Activated CD4-positive, alpha-beta memory T cell treated with anti-CD3 and anti-CD28 coated beads, Interleukin-2, amount 10 ng/mL, durations not matched to agents 7 days and 5 days (primary cell): Measurements from ENCODE around the gene PLA2G2F. TPM values are rescaled to one million over a fixed set of nuclear protein-coding genes. Genes with fewer than 3 reads are reported as not detected.

Experiments used
- CTCF ChIA-PET: fragments of 350-600 bp; sonication (Branson Sonifier 250); formaldehyde crosslinking; loops from one replicate; lab custom pipeline; 2021; ENCODE audit warnings: antibody characterized with exemption, inconsistent platforms; lab: Charles Lee
- POLR2A ChIA-PET: fragments of 350-600 bp; sonication (Branson Sonifier 250); formaldehyde crosslinking; loops from one replicate; lab custom pipeline; 2021; ENCODE audit warnings: antibody characterized with exemption; lab: Charles Lee
- DNase-seq: peaks from one replicate; pipeline ENCODE4 v3.0.0-alpha.2; 2020
- H3K27ac Mint-ChIP-seq: one replicate; pipeline ENCODE4 v1.8.0; 2021; ENCODE audit warnings: mild to moderate bottlenecking, mixed read lengths
- H3K27me3 Mint-ChIP-seq: one replicate; pipeline ENCODE4 v1.8.0; 2021; ENCODE audit warnings: mixed read lengths
- H3K36me3 Mint-ChIP-seq: one replicate; pipeline ENCODE4 v1.8.0; 2021; ENCODE audit warnings: low read depth, mixed read lengths
- H3K4me1 Mint-ChIP-seq: one replicate; pipeline ENCODE4 v1.8.0; 2021; ENCODE audit warnings: mixed read lengths
- H3K4me3 Mint-ChIP-seq: one replicate; pipeline ENCODE4 v1.8.0; 2021; ENCODE audit warnings: mild to moderate bottlenecking, mixed read lengths
- H3K9me3 Mint-ChIP-seq: one replicate; pipeline ENCODE4 v1.8.0; 2021; ENCODE audit warnings: mixed read lengths
- total RNA-seq, 2 experiments: library from RNA; stranded (reverse); gene quantifications; one replicate each; pipeline ENCODE4 v1.2.3, GENCODE V29; 2021

Gene PLA2G2F
- total RNA-seq, 2 experiments from 2014 or later, result not detected

DNA sequence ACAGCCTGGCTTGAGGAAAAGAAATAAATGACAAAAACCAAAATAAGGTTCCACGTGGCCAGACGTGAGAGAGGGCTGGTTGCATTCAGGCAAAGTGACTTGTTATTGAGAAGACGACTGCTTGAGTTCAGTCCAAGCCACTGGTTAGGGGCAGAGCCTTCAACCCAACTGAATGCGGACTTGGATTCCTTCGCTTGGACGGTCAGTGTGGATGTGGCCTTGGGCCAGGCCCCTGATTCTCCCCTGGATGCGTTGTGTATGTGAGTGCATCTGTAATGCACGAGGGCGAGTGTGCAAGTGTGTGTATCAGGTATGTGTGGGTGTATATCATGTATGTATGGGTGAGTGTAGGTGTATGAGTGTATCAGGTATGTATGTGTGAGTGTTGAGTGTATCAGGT, 1.9 kb downstream of the PLA2G2F start:
- H3K36me3 Mint-ChIP-seq, result no peaks in the 10 kb centered on the region
- no peak overlapping the region for H3K4me3 Mint-ChIP-seq
- H3K27ac Mint-ChIP-seq, result no peak overlapping the region
- POLR2A ChIA-PET, result no interaction called here
- no peaks in the 10 kb centered on the region for H3K4me1 Mint-ChIP-seq
- H3K27me3 Mint-ChIP-seq, result peaks cover under 1% of the 10 kb centered on the region
- CTCF ChIA-PET, result no interaction called here
- H3K9me3 Mint-ChIP-seq, result no peaks in the 10 kb centered on the region
- no peak for DNase-seq

DNA sequence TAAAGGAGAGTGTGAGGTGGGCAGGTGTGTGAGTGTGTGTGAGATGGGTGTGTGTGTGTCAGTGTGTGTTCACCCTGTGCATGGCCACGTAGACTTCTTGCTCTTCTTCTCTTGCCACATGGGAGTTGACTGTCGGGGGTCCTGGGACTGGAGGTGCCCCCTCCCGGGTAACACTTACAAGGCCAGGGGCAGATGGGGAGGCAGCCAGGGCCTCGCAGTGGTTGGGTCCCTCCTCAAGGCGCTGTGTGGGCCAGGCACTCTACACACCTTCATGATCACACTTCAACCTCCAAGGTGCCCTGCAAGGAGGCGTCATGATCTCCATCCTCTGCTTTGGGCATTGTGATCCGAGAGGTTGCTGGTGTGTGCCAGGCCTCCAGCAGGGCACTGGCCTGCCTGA, 2.3 kb downstream of the PLA2G2F start:
- H3K36me3 Mint-ChIP-seq, result no peaks in the 10 kb centered on the region
- ChIA-PET CTCF (no interaction called here), POLR2A (no interaction called here)
- no peaks in the 10 kb centered on the region for H3K9me3 Mint-ChIP-seq
- no peaks in the 10 kb centered on the region for H3K27me3 Mint-ChIP-seq
- no peaks in the 10 kb centered on the region for H3K4me1 Mint-ChIP-seq
- no peak for DNase-seq
- no peak overlapping the region for H3K4me3 Mint-ChIP-seq
- H3K27ac Mint-ChIP-seq, result no peak overlapping the region

GRCh38 chr1:20142001-20142710, 3.0 kb downstream of the PLA2G2F start:
- CTCF ChIA-PET, result no interaction called here
- DNase-seq, result no peak
- Mint-ChIP-seq H3K9me3 (no peaks in the 10 kb centered on the region), H3K4me1 (no peaks in the 10 kb centered on the region), H3K4me3 (no peak overlapping the region), H3K27ac (no peak overlapping the region), H3K36me3 (no peaks in the 10 kb centered on the region), H3K27me3 (no peaks in the 10 kb centered on the region)
- POLR2A ChIA-PET, result no interaction called here

GRCh38 chr1:20143318-20143717, 4.2 kb downstream of the PLA2G2F start:
- Mint-ChIP-seq H3K4me1 (no peaks in the 10 kb centered on the region), H3K27me3 (no peaks in the 10 kb centered on the region), H3K9me3 (no peaks in the 10 kb centered on the region), H3K4me3 (no peak overlapping the region), H3K27ac (no peak overlapping the region), H3K36me3 (no peaks in the 10 kb centered on the region)
- CTCF ChIA-PET, result no interaction called here
- no peak for DNase-seq
- POLR2A ChIA-PET, result no interaction called here

DNA sequence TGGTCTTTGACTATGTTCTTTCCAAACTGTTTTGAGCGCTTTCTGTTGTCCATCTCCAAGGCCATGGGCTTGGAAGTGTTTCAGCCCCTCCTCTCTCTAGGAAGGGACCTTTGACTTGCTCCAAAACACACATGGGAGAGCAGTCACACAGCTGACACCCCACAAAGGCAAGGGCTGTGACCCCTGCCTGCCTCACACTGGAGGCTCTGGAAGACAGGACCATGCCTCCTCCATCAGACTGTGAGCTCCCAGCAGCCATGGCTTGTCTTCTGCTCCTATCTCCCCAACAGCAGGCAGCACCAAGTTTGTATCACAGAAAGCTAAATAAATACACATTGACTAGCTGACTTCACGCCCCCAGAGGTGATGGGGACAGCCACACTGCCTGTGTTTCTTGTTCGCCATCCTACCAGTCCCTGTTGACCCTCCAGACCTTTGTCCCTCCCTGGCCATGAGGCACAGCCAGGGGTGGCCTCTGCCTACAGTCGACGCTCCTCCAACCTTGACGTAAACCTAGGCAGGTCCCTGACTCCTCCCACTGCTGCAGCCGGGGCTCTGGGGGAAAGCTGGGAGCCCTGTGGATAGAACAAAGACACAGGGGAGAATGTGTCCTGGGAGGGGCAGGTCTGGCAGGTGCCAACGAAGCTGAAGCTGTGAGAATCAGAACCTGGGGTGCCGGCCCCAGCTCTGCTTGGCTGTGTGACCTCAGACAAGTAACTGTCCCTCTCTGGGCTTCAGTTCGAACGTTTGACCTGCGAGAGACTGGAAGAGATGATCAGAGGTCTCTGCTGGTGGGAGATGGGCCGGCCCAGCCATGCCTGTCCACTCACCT, 4.8 kb downstream of the PLA2G2F start:
- DNase-seq, result no peak
- Mint-ChIP-seq H3K27me3 (no peaks in the 10 kb centered on the region), H3K4me1 (no peaks in the 10 kb centered on the region), H3K27ac (no peak overlapping the region), H3K36me3 (no peaks in the 10 kb centered on the region), H3K4me3 (no peak overlapping the region), H3K9me3 (no peaks in the 10 kb centered on the region)
- CTCF ChIA-PET, result no interaction called here
- POLR2A ChIA-PET, result no interaction called here

GRCh38 chr1:20147846-20148570, 8.9 kb downstream of the PLA2G2F start:
- ChIA-PET POLR2A (no interaction called here), CTCF (no interaction called here)
- Mint-ChIP-seq H3K27me3 (no peaks in the 10 kb centered on the region), H3K4me1 (peaks cover 4% of the 10 kb centered on the region), H3K9me3 (no peaks in the 10 kb centered on the region), H3K4me3 (no peak overlapping the region), H3K36me3 (no peaks in the 10 kb centered on the region), H3K27ac (no peak overlapping the region)
- no peak for DNase-seq

- no peak overlapping the region for H3K4me3 Mint-ChIP-seq
- no peaks in the 10 kb centered on the region for H3K27me3 Mint-ChIP-seq
- no peaks in the 10 kb centered on the region for H3K9me3 Mint-ChIP-seq
- no peak for DNase-seq
- ChIA-PET POLR2A (no interaction called here), CTCF (no interaction called here)
- H3K4me1 Mint-ChIP-seq, result peaks cover 5% of the 10 kb centered on the region
- H3K27ac Mint-ChIP-seq, result no peak overlapping the region
- H3K36me3 Mint-ChIP-seq, result no peaks in the 10 kb centered on the region
These were observed 9.7 kb downstream of the PLA2G2F start for GRCh38 chr1:20148571-20149500.

GRCh38 chr1:20149601-20150325, 10.6 kb downstream of the PLA2G2F start:
- no peak overlapping the region for H3K4me3 Mint-ChIP-seq
- DNase-seq, result no peak
- POLR2A ChIA-PET, result no interaction called here
- H3K4me1 Mint-ChIP-seq, result peaks cover 15% of the 10 kb centered on the region
- no peaks in the 10 kb centered on the region for H3K36me3 Mint-ChIP-seq
- no peak overlapping the region for H3K27ac Mint-ChIP-seq
- H3K27me3 Mint-ChIP-seq, result no peaks in the 10 kb centered on the region
- CTCF ChIA-PET, result no interaction called here
- no peaks in the 10 kb centered on the region for H3K9me3 Mint-ChIP-seq

DNA sequence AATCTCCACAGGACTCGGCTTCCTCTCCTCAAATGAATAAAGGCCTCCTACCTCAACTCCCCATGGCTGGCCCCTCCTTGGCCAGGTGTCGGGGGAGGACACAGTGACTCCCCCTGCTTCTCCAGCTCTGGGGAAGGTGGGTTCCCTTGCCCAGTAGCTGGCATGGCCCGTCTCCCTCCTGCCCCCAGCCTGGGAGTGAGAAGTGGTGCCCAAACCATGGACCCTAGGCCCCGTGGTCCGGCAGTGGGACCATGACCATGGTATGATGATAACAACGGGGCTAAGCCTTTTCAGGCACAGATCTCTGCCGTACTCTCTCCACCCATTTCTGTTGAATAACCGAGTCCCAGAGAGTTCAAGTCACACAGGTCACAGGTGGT, 11.2 kb downstream of the PLA2G2F start:
- Mint-ChIP-seq H3K27ac (no peak overlapping the region), H3K9me3 (no peaks in the 10 kb centered on the region), H3K36me3 (no peaks in the 10 kb centered on the region), H3K27me3 (no peaks in the 10 kb centered on the region), H3K4me1 (peaks cover 16% of the 10 kb centered on the region), H3K4me3 (no peak overlapping the region)
- no peak for DNase-seq
- ChIA-PET CTCF (interaction anchor here (0.7 to 5.2 kb wide), 2 partner anchors 232 to 1253 kb away, joined by 3 to 48 read pairs; no protein-coding TSS in a partner anchor), POLR2A (no interaction called here)

GRCh38 chr1:20150969-20151368, 11.8 kb downstream of the PLA2G2F start:
- no peaks in the 10 kb centered on the region for H3K27me3 Mint-ChIP-seq
- H3K4me1 Mint-ChIP-seq, result peaks cover 16% of the 10 kb centered on the region
- no peak overlapping the region for H3K27ac Mint-ChIP-seq
- H3K4me3 Mint-ChIP-seq, result no peak overlapping the region
- ChIA-PET CTCF (interaction anchor here (0.7 to 5.2 kb wide), 6 partner anchors 12 to 1252 kb away, joined by 3 to 48 read pairs (median 14); partner anchors contain the start of gene OTUD3), POLR2A (no interaction called here)
- H3K9me3 Mint-ChIP-seq, result no peaks in the 10 kb centered on the region
- H3K36me3 Mint-ChIP-seq, result no peaks in the 10 kb centered on the region
- DNase-seq, result no peak

- ChIA-PET CTCF (interaction anchor here (0.9 to 5.2 kb wide), 14 partner anchors 11 to 270 kb away, joined by 3 to 48 read pairs (median 6); partner anchors contain the start of gene OTUD3), POLR2A (no interaction called here)
- Mint-ChIP-seq H3K4me3 (peak overlapping the region; percentile 62), H3K27me3 (no peaks in the 10 kb centered on the region), H3K4me1 (peaks cover 16% of the 10 kb centered on the region), H3K36me3 (no peaks in the 10 kb centered on the region), H3K27ac (no peak overlapping the region), H3K9me3 (no peaks in the 10 kb centered on the region)
- peak; percentile 81 for DNase-seq
These were observed 12.9 kb downstream of the PLA2G2F start for GRCh38 chr1:20151906-20152598.
